HG03521 (cell line): ENCODE data around the gene PLA2G2D.

Source experiments
- ATAC-seq: cut with Tn5 transposase; IDR thresholded peaks from one replicate; pipeline ENCODE4 v1.9.1; 2021; ENCODE audit warnings: mild to moderate bottlenecking, moderate library complexity; ENCODE audit not compliant: unreplicated experiment

PLA2G2D gene

GRCh38 chr1:20069874-20070273 is 49.5 kb downstream of the PLA2G2D start, which contains the start of gene PLA2G5:
Gene PLA2G5, plus strand, starts transcription at chr1:20070194. Its CDS starts 14,637 bp downstream, at chr1:20084831.
- ATAC-seq, result no peak

GRCh38 chr1:20068722-20069121 is 50.6 kb downstream of the PLA2G2D start:
- ATAC-seq, result no peak

- ATAC-seq, result no peak
Measured at GRCh38 chr1:20063861-20064292, 55.5 kb downstream of the PLA2G2D start.
